Kidney glomerular epithelial cell (primary cell): ENCODE results near the gene SLCO2A1.
A peak's percentile ranks its signal among the peaks of the same experiment; 100 is the strongest.
"Not testable (repeated sequence)": the region's sequence is repeated elsewhere in the genome, so short reads cannot be mapped to it uniquely, and the experiment has no call there.

ENCODE experiments used
- DNase-seq: peaks from one replicate; lab custom pipeline; 2025; lab: John Stamatoyannopoulos, UW

Gene SLCO2A1

GRCh38 chr3:134029734-134030378 lies at the start of gene SLCO2A1:
Gene SLCO2A1, minus strand, starts transcription at chr3:134029925. Its CDS starts 123 bp downstream, at chr3:134029802.
- peak; percentile 14 for DNase-seq

- DNase-seq: no peak
Observed at GRCh38 chr3:134079111-134079547, 49.4 kb upstream of the SLCO2A1 start.

GRCh38 chr3:134078169-134078831 lies 48.6 kb upstream of the SLCO2A1 start:
- no peak for DNase-seq

DNA sequence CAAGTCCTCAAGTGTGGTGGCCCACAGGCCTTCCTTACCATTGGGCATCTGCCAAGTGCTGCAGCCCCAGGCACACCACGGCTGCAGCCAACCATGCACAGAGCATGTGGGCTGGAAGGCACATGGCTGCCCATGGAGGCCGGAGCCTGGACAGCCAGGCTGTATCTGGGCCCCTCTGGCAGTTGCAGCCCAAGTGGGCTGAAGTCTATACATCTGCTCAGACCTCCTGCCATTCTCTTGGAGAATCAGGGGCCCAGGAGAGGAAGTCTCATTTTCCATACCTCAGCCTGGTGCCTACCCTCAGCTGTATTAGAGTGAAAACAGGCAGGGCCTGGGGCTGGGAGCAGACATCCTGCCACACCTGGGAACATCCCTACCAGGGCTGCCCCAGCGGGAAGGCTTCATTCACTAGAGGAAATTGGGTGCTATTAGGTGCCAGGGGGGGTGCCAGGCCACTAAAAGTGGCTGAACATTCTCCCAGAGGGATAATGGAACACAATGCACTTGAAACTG lies 48.0 kb upstream of the SLCO2A1 start:
- no peak for DNase-seq

DNA sequence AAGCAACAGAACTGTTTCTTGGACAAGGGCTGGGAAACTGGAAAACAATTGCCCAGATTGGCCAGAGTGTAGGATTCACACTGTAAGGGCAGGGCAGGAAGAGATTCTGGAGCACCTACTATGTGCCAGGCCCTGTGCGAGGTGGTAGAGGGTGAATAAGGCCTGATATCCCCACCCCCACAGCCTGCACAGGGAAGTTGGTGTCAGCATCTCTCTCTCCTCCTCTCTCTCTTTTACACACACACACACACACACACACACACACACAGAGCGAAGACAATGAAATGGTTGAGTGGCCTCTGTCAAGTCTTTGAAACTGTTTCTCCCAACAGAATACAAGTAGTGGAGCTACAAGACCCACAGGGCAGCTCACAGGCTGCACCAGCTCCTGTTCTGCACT lies 47.1 kb upstream of the SLCO2A1 start:
- DNase-seq: no peak

- DNase-seq: no peak
Observed at GRCh38 chr3:134075846-134076245, 46.1 kb upstream of the SLCO2A1 start.

GRCh38 chr3:134075568-134075825 lies 45.8 kb upstream of the SLCO2A1 start:
- no peak for DNase-seq

DNA sequence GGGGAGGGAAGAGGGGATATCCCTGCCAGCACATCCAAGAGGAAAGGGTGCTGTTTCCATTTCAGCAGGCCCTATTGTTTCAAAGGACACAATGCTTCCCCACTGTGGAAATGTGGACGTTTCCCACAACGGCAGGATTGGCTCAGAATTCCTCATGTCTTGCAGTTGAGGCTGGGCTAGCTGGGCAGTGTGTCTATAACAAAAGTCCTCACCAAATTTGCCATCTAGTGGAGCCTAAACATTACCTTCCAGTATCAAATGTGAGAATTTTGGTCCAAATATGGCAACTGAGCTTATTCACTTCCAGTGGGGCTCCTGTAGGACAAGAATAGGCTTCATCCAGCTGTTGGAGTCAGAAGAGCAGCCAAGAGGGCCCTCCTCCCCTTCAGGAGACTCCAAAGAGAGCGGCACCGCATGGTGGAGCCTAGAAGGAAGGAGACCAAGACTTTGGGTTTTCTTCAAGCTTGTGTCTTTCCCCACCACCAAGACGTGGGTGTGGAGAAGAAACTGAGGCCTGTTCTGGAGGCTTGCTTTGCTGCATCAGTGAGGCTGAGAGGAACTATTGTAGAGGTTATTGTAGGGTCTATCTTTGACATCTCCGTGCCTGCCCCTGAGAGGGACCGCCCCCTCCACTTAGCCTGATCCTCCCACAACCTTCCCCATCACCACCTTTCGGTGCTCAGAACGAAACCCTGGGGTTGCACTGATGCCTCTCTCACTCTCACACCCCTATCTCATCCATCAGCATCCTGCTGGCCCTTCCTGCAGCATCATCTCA lies 45.3 kb upstream of the SLCO2A1 start:
- no peak for DNase-seq

DNA sequence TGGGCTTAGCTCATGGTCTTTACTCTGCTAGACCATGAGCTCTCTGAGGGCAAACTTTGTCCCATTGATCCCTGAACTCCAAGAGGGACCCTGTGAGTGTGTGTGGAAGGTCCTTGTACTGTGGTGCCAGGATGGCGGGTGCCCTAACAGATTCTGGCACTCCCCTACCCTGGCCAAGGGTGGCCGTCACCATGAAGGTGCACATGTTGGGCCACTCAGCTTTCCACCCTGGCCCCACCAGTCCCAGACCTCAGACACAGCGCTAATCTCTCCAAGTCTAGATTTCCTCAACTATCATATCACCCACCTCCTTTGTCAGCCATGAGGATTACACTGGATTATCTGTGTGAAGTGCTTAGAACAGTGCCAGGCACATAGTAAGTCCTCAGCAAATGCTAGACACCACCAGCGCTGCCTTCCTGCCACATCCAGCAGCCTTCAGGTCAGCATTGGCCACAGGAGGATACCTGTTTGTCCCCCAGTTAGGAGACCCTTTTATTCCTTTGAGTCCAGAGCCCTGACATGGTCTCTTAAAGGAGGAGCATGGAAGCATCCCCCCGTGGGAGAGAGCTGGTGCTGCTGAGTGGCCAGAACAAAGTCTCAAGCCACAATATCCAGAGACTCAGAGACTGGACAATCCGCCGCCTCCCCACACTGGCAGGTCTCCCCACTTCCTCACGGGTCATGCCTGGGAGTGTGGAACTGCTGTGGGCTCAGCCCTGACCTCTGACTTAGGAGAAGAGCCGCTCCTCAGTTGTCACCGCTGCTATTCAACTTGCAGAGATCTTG lies 44.5 kb upstream of the SLCO2A1 start:
- DNase-seq: no peak

GRCh38 chr3:134073583-134073945 lies 43.8 kb upstream of the SLCO2A1 start:
- no peak for DNase-seq

- DNase-seq: no peak
Observed at GRCh38 chr3:134072881-134073582, 43.3 kb upstream of the SLCO2A1 start.

DNA sequence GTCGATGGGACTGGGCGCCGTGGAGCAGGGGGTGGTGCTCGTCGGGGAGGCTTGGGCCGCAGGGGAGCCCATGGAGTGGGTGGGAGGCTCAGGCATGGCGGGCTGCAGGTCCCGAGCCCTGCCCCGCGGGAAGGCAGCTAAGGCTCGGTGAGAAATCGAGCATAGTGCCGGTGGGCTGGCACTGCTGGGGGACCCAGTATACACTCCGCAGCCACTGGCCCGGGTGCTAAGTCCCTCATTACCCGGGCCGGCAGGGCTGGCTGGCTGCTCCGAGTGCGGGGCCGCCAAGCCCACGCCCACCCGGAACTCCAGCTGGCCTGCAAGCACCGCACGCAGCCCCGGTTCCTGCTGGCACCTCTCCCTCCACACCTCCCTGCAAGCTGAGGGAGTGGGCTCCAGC lies 40.6 kb upstream of the SLCO2A1 start:
- DNase-seq: not testable (repeated sequence)

DNA sequence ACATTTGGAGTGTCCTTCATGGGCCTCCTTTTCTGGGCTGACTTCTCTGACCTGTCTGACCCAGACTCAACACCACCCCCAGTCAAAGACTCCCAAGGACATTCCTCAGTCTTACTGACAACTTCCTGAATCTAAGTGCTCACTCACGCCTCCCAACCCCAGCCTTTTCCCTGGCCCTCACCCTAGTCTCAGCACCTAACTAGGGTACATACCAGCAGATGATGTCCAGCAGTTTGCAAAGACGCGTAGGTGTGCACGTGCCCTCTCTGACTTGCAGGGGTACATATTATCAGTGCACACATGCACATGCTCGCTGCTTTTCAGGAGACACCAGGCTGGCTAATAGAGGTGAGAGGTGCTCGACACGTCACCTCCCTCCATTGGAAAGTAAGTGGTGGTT lies 38.7 kb upstream of the SLCO2A1 start:
- DNase-seq: no peak

DNA sequence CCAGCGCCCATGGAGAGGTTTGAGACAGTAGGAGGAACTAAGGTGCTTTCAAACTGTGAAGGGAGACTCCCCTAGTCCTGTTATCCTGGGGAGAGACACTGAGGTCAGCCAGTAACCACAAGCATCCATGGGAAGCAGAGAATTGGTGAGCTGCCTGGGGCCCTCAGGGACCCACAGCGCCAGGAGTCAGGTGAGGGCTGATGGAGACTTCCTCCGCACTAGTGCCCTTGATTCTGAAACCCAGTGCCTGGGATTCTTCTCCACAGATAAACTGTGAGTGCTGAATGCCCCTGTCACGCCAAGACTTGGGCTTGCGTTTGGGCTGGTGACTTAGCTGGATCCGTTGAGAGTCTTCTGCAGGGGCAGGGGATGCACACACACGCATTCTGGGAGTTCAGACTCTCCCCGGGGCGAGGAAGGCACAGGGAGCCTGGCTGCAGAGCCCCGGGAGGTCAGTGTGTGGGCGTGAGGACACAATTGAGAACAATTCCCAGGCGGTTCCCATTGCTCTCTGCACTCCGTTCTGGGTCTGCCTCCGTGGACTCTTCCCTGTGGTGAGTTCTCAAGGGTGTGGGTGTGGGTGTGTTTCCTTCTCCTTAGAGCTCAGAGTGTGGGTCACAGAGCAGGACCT lies 37.9 kb upstream of the SLCO2A1 start:
- no peak for DNase-seq

GRCh38 chr3:134066651-134067530 lies 37.2 kb upstream of the SLCO2A1 start:
- no peak for DNase-seq

GRCh38 chr3:134066158-134066541 lies 36.4 kb upstream of the SLCO2A1 start:
- DNase-seq: no peak

GRCh38 chr3:134065252-134066157 lies 35.8 kb upstream of the SLCO2A1 start:
- no peak for DNase-seq

GRCh38 chr3:134064081-134064480 lies 34.4 kb upstream of the SLCO2A1 start:
- DNase-seq: no peak

- no peak for DNase-seq
Observed at GRCh38 chr3:134061401-134061800, 31.7 kb upstream of the SLCO2A1 start.
